Osteocyte (in vitro differentiated cells): ENCODE data around the gene XIRP1. TPM values are rescaled to one million over a fixed set of nuclear protein-coding genes. Genes with fewer than 3 reads are reported as not detected.
"Not testable (repeated sequence)": the region's sequence is repeated elsewhere in the genome, so short reads cannot be mapped to it uniquely, and the experiment has no call there.

Experiments used
- DNase-seq: peaks from one replicate; pipeline ENCODE4 v3.0.0; 2021; ENCODE audit warnings: mixed read lengths; ENCODE audit not compliant: unreplicated experiment; ENCODE audit errors: extremely low spot score
- H3K27ac Mint-ChIP-seq: one replicate; pipeline ENCODE4 v1.8.0; 2021; ENCODE audit warnings: mild to moderate bottlenecking, mixed read lengths; ENCODE audit not compliant: unreplicated experiment
- H3K27me3 Mint-ChIP-seq: one replicate; pipeline ENCODE4 v1.8.0; 2021; ENCODE audit warnings: mixed read lengths; ENCODE audit not compliant: unreplicated experiment
- H3K36me3 Mint-ChIP-seq: one replicate; pipeline ENCODE4 v1.8.0; 2021; ENCODE audit warnings: mixed read lengths; ENCODE audit not compliant: unreplicated experiment
- H3K4me1 Mint-ChIP-seq: one replicate; pipeline ENCODE4 v1.8.0; 2021; ENCODE audit warnings: mixed read lengths; ENCODE audit not compliant: unreplicated experiment
- H3K4me3 Mint-ChIP-seq: one replicate; pipeline ENCODE4 v1.8.0; 2021; ENCODE audit warnings: mild to moderate bottlenecking, moderate library complexity, mixed read lengths; ENCODE audit not compliant: unreplicated experiment
- H3K9me3 Mint-ChIP-seq: one replicate; pipeline ENCODE4 v1.8.0; 2021; ENCODE audit warnings: mixed read lengths; ENCODE audit not compliant: unreplicated experiment
- CTCF ChIP-seq: fragments of 200-600 bp; sonication (generic); IDR thresholded peaks from 2 replicates; pipeline ENCODE4 v1.5.0; 2021; ENCODE audit warnings: antibody characterized with exemption, mild to moderate bottlenecking, moderate library complexity
- total RNA-seq: library from RNA; stranded (reverse); gene quantifications from 2 replicates; pipeline ENCODE4 v1.2.1, GENCODE V29; 2021

XIRP1 gene
- total RNA-seq, 1 donor from 2014 or later: not detected

GRCh38 chr3:39230453-39230852 is 38.1 kb upstream of the XIRP1 start:
- no peaks in the 10 kb centered on the region for H3K36me3 Mint-ChIP-seq
- H3K4me1 Mint-ChIP-seq: no peaks in the 10 kb centered on the region
- no peak for TF ChIP-seq CTCF
- no peak overlapping the region for H3K27ac Mint-ChIP-seq
- no peak overlapping the region for H3K4me3 Mint-ChIP-seq
- H3K27me3 Mint-ChIP-seq: peaks cover 59% of the 10 kb centered on the region
- H3K9me3 Mint-ChIP-seq: no peaks in the 10 kb centered on the region
- no peak for DNase-seq

GRCh38 chr3:39228496-39228895 is 36.1 kb upstream of the XIRP1 start:
- no peak for DNase-seq
- Mint-ChIP-seq H3K27me3 (peaks cover 55% of the 10 kb centered on the region), H3K4me1 (no peaks in the 10 kb centered on the region), H3K27ac (no peak overlapping the region), H3K9me3 (no peaks in the 10 kb centered on the region), H3K4me3 (no peak overlapping the region), H3K36me3 (no peaks in the 10 kb centered on the region)
- no peak for TF ChIP-seq CTCF

- not testable (repeated sequence) for H3K36me3 Mint-ChIP-seq, H3K27ac Mint-ChIP-seq, DNase-seq, H3K9me3 Mint-ChIP-seq, H3K4me3 Mint-ChIP-seq, H3K4me1 Mint-ChIP-seq
- peaks cover 50% of the 10 kb centered on the region for H3K27me3 Mint-ChIP-seq
Measured at GRCh38 chr3:39227596-39227995, 35.2 kb upstream of the XIRP1 start.

GRCh38 chr3:39226106-39226741 is 33.8 kb upstream of the XIRP1 start:
- Mint-ChIP-seq H3K4me3 (no peak overlapping the region), H3K36me3 (no peaks in the 10 kb centered on the region), H3K9me3 (no peaks in the 10 kb centered on the region), H3K27me3 (peaks cover 45% of the 10 kb centered on the region), H3K27ac (no peak overlapping the region), H3K4me1 (no peaks in the 10 kb centered on the region)
- no peak for TF ChIP-seq CTCF
- DNase-seq: no peak

GRCh38 chr3:39224288-39224687 is 31.9 kb upstream of the XIRP1 start:
- no peaks in the 10 kb centered on the region for H3K36me3 Mint-ChIP-seq
- TF ChIP-seq CTCF: no peak
- H3K4me3 Mint-ChIP-seq: no peak overlapping the region
- H3K27ac Mint-ChIP-seq: no peak overlapping the region
- no peak for DNase-seq
- peaks cover 39% of the 10 kb centered on the region for H3K27me3 Mint-ChIP-seq
- H3K4me1 Mint-ChIP-seq: no peaks in the 10 kb centered on the region
- no peaks in the 10 kb centered on the region for H3K9me3 Mint-ChIP-seq

GRCh38 chr3:39222939-39223338 is 30.5 kb upstream of the XIRP1 start:
- H3K4me1 Mint-ChIP-seq: no peaks in the 10 kb centered on the region
- H3K4me3 Mint-ChIP-seq: no peak overlapping the region
- no peak overlapping the region for H3K27ac Mint-ChIP-seq
- no peak for TF ChIP-seq CTCF
- no peak for DNase-seq
- H3K36me3 Mint-ChIP-seq: no peaks in the 10 kb centered on the region
- H3K27me3 Mint-ChIP-seq: peaks cover 41% of the 10 kb centered on the region
- no peaks in the 10 kb centered on the region for H3K9me3 Mint-ChIP-seq
